ENCODE data around the gene TMEM117. TPM values are rescaled to one million over a fixed set of nuclear protein-coding genes. Genes with fewer than 3 reads are reported as not detected.

TMEM117 gene
- total RNA-seq, 2 experiments from 2014 or later, result 0.95 to 7.1 TPM

GRCh38 chr12:43878050-43878449 lies 42.2 kb downstream of the TMEM117 start:
- POLR2A ChIA-PET, result interaction anchor here (0.5 to 0.7 kb wide), 3 partner anchors 172 to 1441 kb away, joined by 3 read pairs; no protein-coding TSS in a partner anchor
- TF ChIP-seq EZH2phosphoT487 (IDR thresholded peaks at IDR 0.05; ENCODE audit: borderline replicate concordance, low read depth, low read length), result no peak
- TF ChIP-seq, protein P1, sequence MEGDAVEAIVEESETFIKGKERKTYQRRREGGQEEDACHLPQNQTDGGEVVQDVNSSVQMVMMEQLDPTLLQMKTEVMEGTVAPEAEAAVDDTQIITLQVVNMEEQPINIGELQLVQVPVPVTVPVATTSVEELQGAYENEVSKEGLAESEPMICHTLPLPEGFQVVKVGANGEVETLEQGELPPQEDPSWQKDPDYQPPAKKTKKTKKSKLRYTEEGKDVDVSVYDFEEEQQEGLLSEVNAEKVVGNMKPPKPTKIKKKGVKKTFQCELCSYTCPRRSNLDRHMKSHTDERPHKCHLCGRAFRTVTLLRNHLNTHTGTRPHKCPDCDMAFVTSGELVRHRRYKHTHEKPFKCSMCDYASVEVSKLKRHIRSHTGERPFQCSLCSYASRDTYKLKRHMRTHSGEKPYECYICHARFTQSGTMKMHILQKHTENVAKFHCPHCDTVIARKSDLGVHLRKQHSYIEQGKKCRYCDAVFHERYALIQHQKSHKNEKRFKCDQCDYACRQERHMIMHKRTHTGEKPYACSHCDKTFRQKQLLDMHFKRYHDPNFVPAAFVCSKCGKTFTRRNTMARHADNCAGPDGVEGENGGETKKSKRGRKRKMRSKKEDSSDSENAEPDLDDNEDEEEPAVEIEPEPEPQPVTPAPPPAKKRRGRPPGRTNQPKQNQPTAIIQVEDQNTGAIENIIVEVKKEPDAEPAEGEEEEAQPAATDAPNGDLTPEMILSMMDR (conservative IDR thresholded peaks at IDR 0.05; ENCODE audit: low read length), result no peak
- H3K4me1 ChIP-seq (ENCODE audit: insufficient read depth, low read length, poor library complexity, severe bottlenecking), result no peaks in the 10 kb centered on the region
- DNase-seq (ENCODE audit: low spot score), result no peak
- H3K4me3 ChIP-seq (ENCODE audit: low read depth, low read length, poor library complexity, severe bottlenecking), result no peak overlapping the region
- no TSS peak for BruUV-seq (replicated peaks)
- H3K36me3 ChIP-seq (ENCODE audit: insufficient read depth, low read length), result no peaks in the 10 kb centered on the region
- CTCF ChIA-PET (ENCODE audit: unreplicated experiment), result no interaction called here
- H3K9me3 ChIP-seq (ENCODE audit: low read length), result no peaks in the 10 kb centered on the region
- no peaks in the 10 kb centered on the region for H3K79me2 ChIP-seq (ENCODE audit: insufficient read depth, low read depth, low read length)
- H3K27ac ChIP-seq (ENCODE audit: low read depth, low read length, poor library complexity, severe bottlenecking), result no peak overlapping the region
- H2AFZ ChIP-seq (ENCODE audit: low read length), result no peak overlapping the region
- H3K4me2 ChIP-seq (ENCODE audit: low read length), result no peak overlapping the region
- H4K20me1 ChIP-seq (ENCODE audit: insufficient read depth, low read length), result no peaks in the 10 kb centered on the region
- intact Hi-C loops (cut with micrococcal nuclease; ENCODE audit: unreplicated experiment), result no loop called here
- no peaks in the 10 kb centered on the region for H3K9me2 ChIP-seq (ENCODE audit: insufficient read depth, low read length)

DNA sequence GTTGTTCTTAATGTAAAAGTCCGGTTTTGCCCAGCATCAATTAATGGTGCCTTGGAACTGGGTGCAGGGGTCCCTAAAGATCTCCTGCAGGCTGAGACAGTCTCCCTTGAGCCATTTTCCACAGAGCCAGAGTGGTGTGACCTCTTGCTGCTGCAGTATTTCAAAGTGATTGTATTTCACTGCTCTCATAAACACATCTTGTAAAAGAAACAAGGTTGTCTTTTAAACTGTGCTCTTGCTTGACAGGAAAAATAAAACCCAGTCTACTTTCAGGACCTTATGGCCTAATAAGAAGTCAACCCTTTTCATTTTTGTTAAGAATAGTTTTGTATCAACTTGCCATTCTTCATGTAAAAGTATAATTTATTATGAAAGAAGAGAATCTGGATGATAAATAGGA lies 44.7 kb downstream of the TMEM117 start:
- Histone ChIP-seq H3K9me2 (ENCODE audit: insufficient read depth, low read length) (no peaks in the 10 kb centered on the region), H3K9me3 (ENCODE audit: low read length) (no peaks in the 10 kb centered on the region), H3K36me3 (ENCODE audit: insufficient read depth, low read length) (no peaks in the 10 kb centered on the region), H2AFZ (ENCODE audit: low read length) (no peak overlapping the region), H3K79me2 (ENCODE audit: insufficient read depth, low read depth, low read length) (no peaks in the 10 kb centered on the region), H3K4me3 (ENCODE audit: low read depth, low read length, poor library complexity, severe bottlenecking) (no peak overlapping the region), H3K4me2 (ENCODE audit: low read length) (no peak overlapping the region), H4K20me1 (ENCODE audit: insufficient read depth, low read length) (no peaks in the 10 kb centered on the region), H3K27ac (ENCODE audit: low read depth, low read length, poor library complexity, severe bottlenecking) (no peak overlapping the region), H3K4me1 (ENCODE audit: insufficient read depth, low read length, poor library complexity, severe bottlenecking) (no peaks in the 10 kb centered on the region)
- TF ChIP-seq, protein P1 (conservative IDR thresholded peaks at IDR 0.05; ENCODE audit: low read length), result no peak
- TF ChIP-seq EZH2phosphoT487 (IDR thresholded peaks at IDR 0.05; ENCODE audit: borderline replicate concordance, low read depth, low read length), result no peak
- ChIA-PET CTCF (ENCODE audit: unreplicated experiment) (no interaction called here), POLR2A (no interaction called here)
- DNase-seq (ENCODE audit: low spot score), result no peak
- BruUV-seq (replicated peaks), result no TSS peak
- intact Hi-C loops (cut with micrococcal nuclease; ENCODE audit: unreplicated experiment), result loop anchor here (5.0 to 10.0 kb wide), 2 partner anchors 376 to 433 kb away; no protein-coding TSS in a partner anchor

GRCh38 chr12:43882578-43883178 lies 46.8 kb downstream of the TMEM117 start:
- intact Hi-C loops (cut with micrococcal nuclease; ENCODE audit: unreplicated experiment), result loop anchor here (1.0 to 10.0 kb wide), 4 partner anchors 106 to 435 kb away; no protein-coding TSS in a partner anchor
- no peak overlapping the region for H2AFZ ChIP-seq (ENCODE audit: low read length)
- no peaks in the 10 kb centered on the region for H3K36me3 ChIP-seq (ENCODE audit: insufficient read depth, low read length)
- H3K4me3 ChIP-seq (ENCODE audit: low read depth, low read length, poor library complexity, severe bottlenecking), result no peak overlapping the region
- no peaks in the 10 kb centered on the region for H3K9me2 ChIP-seq (ENCODE audit: insufficient read depth, low read length)
- H4K20me1 ChIP-seq (ENCODE audit: insufficient read depth, low read length), result no peaks in the 10 kb centered on the region
- POLR2A ChIA-PET, result interaction anchor here (0.6 to 1.1 kb wide), 6 partner anchors 13 to 531 kb away, joined by 3 to 5 read pairs (median 3); no protein-coding TSS in a partner anchor
- no peaks in the 10 kb centered on the region for H3K9me3 ChIP-seq (ENCODE audit: low read length)
- CTCF ChIA-PET (ENCODE audit: unreplicated experiment), result interaction anchor here (1.0 kb wide), 1 partner anchor 106 kb away, joined by 3 read pairs; no protein-coding TSS in a partner anchor
- no peak for TF ChIP-seq EZH2phosphoT487 (IDR thresholded peaks at IDR 0.05; ENCODE audit: borderline replicate concordance, low read depth, low read length)
- TF ChIP-seq, protein P1 (conservative IDR thresholded peaks at IDR 0.05; ENCODE audit: low read length), result peak; percentile 93
- BruUV-seq (replicated peaks), result no TSS peak
- no peak overlapping the region for H3K27ac ChIP-seq (ENCODE audit: low read depth, low read length, poor library complexity, severe bottlenecking)
- no peaks in the 10 kb centered on the region for H3K79me2 ChIP-seq (ENCODE audit: insufficient read depth, low read depth, low read length)
- H3K4me2 ChIP-seq (ENCODE audit: low read length), result no peak overlapping the region
- H3K4me1 ChIP-seq (ENCODE audit: insufficient read depth, low read length, poor library complexity, severe bottlenecking), result no peaks in the 10 kb centered on the region
- peak; percentile 56 for DNase-seq (ENCODE audit: low spot score)

All from OCI-LY7 (cell line).